Duodenal mucosa (tissue), 2 donors: ENCODE measurements around the gene CROCC2.

Source experiments
- H3K27ac ChIP-seq: one replicate; pipeline ENCODE4 v1.7.0; 2013; ENCODE audit warnings: low read depth, low read length
- H3K27me3 ChIP-seq, 2 donors: one replicate each; pipeline ENCODE4 v1.7.0; 2013; ENCODE audit warnings: low read length in 2 of 2, control low read depth in 1 of 2; ENCODE audit not compliant: insufficient read depth in 2 of 2, control insufficient read depth in 1 of 2
- H3K36me3 ChIP-seq, 2 donors: one replicate each; pipeline ENCODE4 v1.7.0; 2013; ENCODE audit warnings: low read length in 2 of 2, control low read depth in 1 of 2; ENCODE audit not compliant: insufficient read depth in 2 of 2, control insufficient read depth in 1 of 2
- H3K4me1 ChIP-seq, 2 donors: one replicate each; pipeline ENCODE4 v1.7.0; 2013; ENCODE audit warnings: low read length in 2 of 2, control low read depth in 1 of 2; ENCODE audit not compliant: insufficient read depth in 2 of 2, control insufficient read depth in 1 of 2
- H3K4me3 ChIP-seq, 2 donors: one replicate each; pipeline ENCODE4 v1.7.0; 2013; ENCODE audit warnings: low read length in 2 of 2, low read depth in 1 of 2
- H3K9ac ChIP-seq, 2 donors: one replicate each; pipeline ENCODE4 v1.7.0; 2013; ENCODE audit warnings: low read length in 2 of 2, low read depth in 1 of 2
- H3K9me3 ChIP-seq, 2 donors: one replicate each; pipeline ENCODE4 v1.7.0; 2013; ENCODE audit warnings: low read length in 2 of 2, control low read depth in 1 of 2; ENCODE audit not compliant: control insufficient read depth in 1 of 2

CROCC2 gene

DNA sequence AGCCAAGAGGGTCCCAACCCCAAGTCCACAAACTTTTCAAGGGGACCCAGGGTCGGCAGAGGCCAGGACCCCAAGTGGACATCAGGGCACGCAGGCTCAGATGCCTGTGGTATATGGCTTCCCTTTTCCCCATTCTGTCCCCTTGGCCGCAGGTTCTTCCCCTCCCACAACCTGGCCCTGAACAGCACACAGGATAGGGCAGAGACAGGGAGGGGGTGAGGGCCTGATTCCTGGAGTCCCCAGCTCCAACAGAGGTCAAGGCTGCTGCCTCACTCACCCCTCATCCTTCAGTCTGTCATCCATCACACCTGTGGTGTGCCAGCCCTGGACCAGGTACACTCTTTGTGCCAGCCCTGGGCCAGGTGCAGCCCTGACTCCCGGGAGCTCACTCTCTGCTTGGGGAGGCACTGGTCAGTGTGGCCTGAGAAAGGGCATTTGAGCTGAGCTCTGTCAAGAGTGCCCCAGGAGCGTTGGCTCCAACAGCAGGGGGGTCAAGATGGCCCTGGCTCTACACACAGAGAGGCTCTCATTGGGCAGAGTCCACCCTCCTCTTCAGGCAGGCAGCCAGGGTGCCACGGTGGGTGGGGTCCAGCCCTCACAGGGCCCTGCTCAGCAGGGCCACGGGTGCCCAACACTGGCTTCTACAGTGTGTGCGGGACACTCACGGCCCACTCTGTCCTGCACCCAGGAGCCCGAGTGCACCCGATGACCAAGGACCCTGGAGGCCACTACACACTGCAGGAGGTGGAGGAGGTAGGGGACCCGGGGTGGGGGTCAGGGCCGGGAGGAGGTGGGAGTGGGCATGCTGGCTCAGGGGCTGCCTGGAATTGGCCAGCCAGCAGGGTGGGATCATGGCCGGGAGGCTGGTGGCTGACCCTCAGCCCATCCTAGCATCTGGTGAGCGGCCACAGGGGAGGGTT is 35.9 kb upstream of the CROCC2 start:
- Histone ChIP-seq H3K9me3 (no peaks in the 10 kb centered on the region), H3K4me3 (no peak overlapping the region), H3K36me3 (no peaks in the 10 kb centered on the region), H3K4me1 (peaks cover 16 to 17% of the 10 kb centered on the region in 2 donors), H3K9ac (no peak overlapping the region), H3K27me3 (no peaks in the 10 kb centered on the region), H3K27ac (no peak overlapping the region)

- no peaks in the 10 kb centered on the region for H3K36me3 ChIP-seq
- H3K4me3 ChIP-seq, result no peak overlapping the region
- H3K4me1 ChIP-seq, result peaks cover 27 to 28% of the 10 kb centered on the region in 2 donors
- H3K9ac ChIP-seq, result no peak overlapping the region
- H3K27ac ChIP-seq, result no peak overlapping the region
- H3K27me3 ChIP-seq, result no peaks in the 10 kb centered on the region
- H3K9me3 ChIP-seq, result no peaks in the 10 kb centered on the region
Measured at GRCh38 chr2:240871071-240871958, 34.8 kb upstream of the CROCC2 start.

DNA sequence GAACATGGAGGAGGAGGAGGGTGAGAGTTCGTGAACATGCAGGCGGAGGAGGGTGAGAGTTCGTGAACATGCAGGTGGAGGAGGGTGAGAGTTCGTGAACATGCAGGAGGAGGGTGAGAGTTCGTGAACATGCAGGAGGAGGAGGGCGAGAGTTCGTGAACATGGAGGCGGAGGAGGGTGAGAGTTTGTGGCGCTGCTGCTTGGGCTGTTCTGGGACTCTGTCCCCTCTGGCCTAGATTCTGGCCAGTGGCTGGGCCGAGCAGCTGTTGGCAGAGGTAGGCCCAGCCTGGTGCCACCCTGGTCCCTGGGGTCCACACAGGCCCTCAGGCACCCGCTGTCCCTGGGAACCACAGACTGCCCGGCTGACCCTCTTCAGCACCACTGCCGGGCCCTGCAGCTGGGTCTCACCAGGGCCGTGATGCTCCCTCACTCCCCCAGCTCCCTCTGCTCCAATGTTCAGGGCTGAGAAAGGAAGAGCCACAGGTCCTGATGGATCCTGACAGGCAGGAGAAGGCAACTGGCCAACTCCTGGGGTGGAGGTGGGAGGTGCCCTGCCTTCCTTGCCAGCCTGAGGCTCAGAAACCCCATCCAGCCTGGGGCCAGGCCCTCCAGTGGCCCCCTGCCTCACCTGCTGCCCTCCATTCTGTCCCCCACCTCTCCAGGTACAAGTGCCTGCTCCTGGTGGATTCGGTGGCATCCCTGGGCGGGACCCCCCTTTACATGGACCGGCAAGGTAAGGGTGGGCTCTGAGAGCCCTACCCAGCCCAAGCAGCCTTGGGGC is 33.6 kb upstream of the CROCC2 start:
- Histone ChIP-seq H3K27ac (no peak overlapping the region), H3K4me3 (no peak overlapping the region), H3K9me3 (no peaks in the 10 kb centered on the region), H3K4me1 (peaks cover 36 to 37% of the 10 kb centered on the region in 2 donors), H3K9ac (no peak overlapping the region), H3K36me3 (no peaks in the 10 kb centered on the region), H3K27me3 (no peaks in the 10 kb centered on the region)

DNA sequence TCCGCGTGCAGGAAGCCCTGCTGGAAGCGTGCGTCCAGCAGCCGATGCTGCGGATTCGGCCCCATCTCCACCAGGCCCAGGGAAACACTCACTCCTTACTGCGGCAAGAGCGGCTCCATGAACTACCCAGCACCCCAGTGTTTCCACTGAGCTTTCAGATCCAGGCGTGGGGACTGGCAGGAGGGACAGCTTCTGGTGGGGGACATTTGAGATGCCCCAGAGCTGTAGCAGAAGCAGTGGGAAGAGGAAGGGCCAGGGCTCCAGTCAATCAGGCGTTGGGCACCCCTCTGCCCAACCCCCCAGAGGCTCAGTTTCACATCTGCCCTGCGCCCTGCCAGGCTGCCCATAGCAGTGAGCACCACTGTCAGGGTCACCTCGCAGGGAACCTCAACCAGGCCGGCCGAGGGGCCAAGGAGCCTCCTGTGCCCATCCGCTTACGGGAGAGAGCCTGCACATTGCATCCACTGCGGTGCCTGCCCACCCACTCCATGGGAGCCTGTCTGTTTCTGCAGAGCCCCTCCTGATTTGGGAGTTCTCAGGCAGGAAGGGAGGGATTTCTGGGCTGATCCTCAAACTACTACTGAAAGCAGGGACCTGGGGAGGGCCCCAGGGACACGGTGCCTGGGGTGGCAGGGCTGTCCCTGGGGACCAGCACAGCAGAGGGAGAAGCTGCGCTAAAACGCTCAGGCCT is 32.9 kb upstream of the CROCC2 start:
- Histone ChIP-seq H3K4me1 (peaks cover 36 to 37% of the 10 kb centered on the region in 2 donors), H3K9me3 (no peaks in the 10 kb centered on the region), H3K4me3 (no peak overlapping the region), H3K9ac (no peak overlapping the region), H3K36me3 (no peaks in the 10 kb centered on the region), H3K27ac (no peak overlapping the region), H3K27me3 (no peaks in the 10 kb centered on the region)

DNA sequence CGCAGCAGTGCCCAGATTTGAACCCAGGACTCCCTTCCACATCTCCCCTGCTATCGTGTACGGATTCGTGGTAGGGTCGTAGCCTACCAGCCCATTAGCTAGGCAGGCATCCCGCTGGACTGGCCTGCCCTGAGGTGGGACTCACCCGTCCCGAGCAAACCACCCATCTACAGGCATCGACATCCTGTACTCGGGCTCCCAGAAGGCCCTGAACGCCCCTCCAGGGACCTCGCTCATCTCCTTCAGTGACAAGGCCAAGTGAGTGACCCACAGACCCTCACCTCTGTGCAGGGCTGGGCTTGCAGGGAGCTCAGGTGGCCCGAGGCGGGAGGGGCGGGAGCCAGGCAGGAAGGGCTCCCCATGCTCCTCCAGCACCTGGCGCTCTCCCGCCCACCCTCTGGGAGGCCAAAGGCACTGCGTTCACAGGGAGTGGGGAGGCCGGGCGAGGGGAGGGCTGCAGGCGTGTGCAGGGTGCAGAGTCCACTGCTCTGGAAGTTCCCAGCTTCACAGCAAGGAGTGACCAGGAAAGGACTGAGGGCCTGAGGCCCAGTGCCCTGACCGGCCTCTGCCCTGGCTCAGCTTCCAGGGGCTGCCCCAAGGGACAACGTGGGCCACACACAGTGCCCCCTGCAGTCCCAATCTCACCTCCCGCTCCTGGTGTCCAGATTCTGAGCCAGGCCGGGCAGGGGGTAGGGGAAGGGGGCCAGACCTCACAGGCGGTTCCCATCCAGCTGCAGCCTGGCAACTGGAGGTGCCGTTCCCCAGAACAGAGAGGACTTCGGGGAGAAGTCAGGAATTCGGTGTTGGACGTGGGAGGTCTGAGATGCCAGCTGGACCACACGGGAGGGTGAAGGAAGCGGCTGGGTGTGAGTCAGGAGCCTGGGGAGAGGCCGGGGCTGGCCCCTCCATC is 32.1 kb upstream of the CROCC2 start:
- Histone ChIP-seq H3K27ac (peak overlapping the region; percentile 56), H3K9me3 (no peaks in the 10 kb centered on the region), H3K36me3 (no peaks in the 10 kb centered on the region), H3K27me3 (no peaks in the 10 kb centered on the region), H3K4me1 (peaks cover 36 to 37% of the 10 kb centered on the region in 2 donors), H3K4me3 (peak overlapping the region in 1 of 2 donors; percentile 11), H3K9ac (no peak overlapping the region)

DNA sequence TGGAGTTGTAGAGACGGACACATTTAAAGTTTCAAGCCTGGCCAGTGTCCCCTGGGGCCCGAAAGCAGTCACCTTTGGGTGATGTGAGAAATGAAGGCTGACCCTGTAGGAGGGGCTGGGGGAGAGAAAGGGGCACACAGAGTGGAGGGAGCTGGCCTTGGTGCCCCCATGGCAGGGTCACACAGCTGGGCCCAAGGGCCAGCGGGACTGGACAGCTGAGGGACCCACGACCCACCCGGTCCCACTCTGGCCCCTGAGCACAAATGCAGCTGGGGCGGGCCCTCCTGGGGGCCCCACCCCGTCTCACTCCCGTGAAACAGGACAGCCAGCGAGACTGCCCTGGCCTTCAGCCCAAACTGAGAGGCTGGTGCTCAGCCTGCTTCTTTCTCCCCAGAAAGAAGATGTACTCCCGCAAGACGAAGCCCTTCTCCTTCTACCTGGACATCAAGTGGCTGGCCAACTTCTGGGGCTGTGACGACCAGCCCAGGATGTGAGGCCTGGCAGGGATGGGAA is 31.4 kb upstream of the CROCC2 start:
- H3K9ac ChIP-seq, result no peak overlapping the region
- peaks cover 36 to 37% of the 10 kb centered on the region in 2 donors for H3K4me1 ChIP-seq
- no peaks in the 10 kb centered on the region for H3K27me3 ChIP-seq
- no peak overlapping the region for H3K4me3 ChIP-seq
- no peak overlapping the region for H3K27ac ChIP-seq
- H3K9me3 ChIP-seq, result no peaks in the 10 kb centered on the region
- no peaks in the 10 kb centered on the region for H3K36me3 ChIP-seq

DNA sequence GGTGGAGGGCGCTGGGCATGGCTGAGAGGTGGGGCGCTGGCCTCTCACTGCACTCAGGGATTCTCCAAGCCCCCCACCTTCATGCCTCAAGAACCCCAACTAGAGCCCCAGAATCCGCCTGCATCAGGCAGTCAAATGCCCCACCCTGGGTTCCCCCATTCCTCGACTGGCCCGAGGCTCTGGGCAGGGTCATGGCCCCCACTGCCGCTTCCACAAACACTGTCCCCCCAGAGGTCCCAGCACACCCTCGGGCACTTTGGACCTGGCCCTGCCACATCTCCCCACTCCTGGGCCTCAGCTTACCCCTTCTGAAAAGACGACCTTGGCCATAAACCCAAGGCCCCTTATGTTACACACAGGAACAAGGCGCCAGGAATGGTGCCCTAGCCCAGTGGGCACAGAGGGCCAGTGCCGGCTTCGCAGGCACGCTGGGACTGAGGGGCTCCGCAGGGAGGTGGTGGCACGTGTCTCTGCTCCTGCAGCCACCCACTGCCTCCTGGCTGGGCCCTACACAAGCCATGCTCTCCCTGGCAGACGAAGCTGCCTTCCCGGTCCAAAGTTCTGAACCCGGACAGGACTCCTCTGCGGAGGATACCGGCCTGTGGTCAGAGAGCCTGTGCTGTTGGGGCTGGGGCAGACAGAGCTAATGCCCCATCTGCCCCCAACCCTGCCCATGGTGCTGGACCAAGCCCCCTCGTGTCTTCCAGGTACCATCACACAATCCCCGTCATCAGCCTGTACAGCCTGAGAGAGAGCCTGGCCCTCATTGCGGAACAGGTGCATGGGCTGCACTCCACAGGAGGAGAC is 30.7 kb upstream of the CROCC2 start:
- Histone ChIP-seq H3K27ac (peak overlapping the region; percentile 10), H3K36me3 (no peaks in the 10 kb centered on the region), H3K9ac (no peak overlapping the region), H3K27me3 (no peaks in the 10 kb centered on the region), H3K4me1 (peaks cover 36 to 37% of the 10 kb centered on the region in 2 donors), H3K4me3 (no peak overlapping the region), H3K9me3 (no peaks in the 10 kb centered on the region)

GRCh38 chr2:240876035-240876474 is 30.1 kb upstream of the CROCC2 start:
- Histone ChIP-seq H3K4me1 (peaks cover 36 to 40% of the 10 kb centered on the region in 2 donors), H3K9ac (no peak overlapping the region), H3K9me3 (no peaks in the 10 kb centered on the region), H3K36me3 (no peaks in the 10 kb centered on the region), H3K27me3 (no peaks in the 10 kb centered on the region), H3K4me3 (no peak overlapping the region), H3K27ac (no peak overlapping the region)
